ENCODE results near the gene FAM114A1.

The FAM114A1 gene

DNA sequence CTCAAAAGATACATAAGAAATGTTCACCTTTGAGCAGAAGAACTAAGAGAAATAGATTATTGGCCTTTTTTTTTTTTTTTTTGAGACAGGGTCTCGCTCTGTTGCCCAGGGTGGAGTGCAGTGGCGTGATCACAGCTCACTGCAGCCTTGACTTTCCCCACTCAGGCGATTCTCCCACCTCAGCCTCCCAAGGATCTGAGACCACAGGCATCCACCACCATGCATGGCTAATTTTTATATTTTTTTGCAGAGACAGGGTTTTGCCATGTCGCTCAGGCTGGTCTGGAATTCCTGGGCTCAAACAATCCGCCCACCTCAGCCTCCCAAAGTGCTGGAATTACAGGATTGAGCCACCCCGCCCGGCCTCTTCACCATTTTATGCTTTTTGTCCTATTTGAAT is 8.1 kb upstream of the FAM114A1 start:
- DNase-seq: no peak

GRCh38 chr4:38860788-38861424 is 6.7 kb upstream of the FAM114A1 start:
- no peak for DNase-seq

DNA sequence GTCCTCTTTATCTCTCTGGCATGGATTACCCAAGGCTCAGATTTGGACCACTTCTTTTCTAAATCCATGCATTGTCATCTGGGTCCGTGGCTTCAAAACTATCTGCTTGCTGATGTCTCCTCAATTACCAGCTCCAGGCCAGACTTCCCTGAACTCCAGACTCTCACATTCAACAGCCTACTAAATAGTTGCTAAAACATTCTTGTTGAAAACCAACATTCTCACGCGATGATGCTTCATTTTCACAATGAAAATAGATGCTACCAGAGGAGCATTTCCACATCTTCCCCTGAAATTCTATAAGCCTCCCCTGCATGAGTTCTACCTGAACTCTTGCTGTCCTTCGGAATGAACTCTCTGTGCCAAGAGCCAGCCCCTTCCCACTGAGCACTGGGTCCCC is 5.8 kb upstream of the FAM114A1 start:
- no peak for DNase-seq

- no peak for DNase-seq
Measured at GRCh38 chr4:38865445-38865844, 2.2 kb upstream of the FAM114A1 start.

GRCh38 chr4:38866973-38867477 is 581 bp upstream of the FAM114A1 start:
- no peak for DNase-seq

- DNase-seq: no peak
Measured at GRCh38 chr4:38868059-38868960, 704 bp downstream of the FAM114A1 start.

GRCh38 chr4:38869511-38869910 is 1.9 kb downstream of the FAM114A1 start:
- no peak for DNase-seq

DNA sequence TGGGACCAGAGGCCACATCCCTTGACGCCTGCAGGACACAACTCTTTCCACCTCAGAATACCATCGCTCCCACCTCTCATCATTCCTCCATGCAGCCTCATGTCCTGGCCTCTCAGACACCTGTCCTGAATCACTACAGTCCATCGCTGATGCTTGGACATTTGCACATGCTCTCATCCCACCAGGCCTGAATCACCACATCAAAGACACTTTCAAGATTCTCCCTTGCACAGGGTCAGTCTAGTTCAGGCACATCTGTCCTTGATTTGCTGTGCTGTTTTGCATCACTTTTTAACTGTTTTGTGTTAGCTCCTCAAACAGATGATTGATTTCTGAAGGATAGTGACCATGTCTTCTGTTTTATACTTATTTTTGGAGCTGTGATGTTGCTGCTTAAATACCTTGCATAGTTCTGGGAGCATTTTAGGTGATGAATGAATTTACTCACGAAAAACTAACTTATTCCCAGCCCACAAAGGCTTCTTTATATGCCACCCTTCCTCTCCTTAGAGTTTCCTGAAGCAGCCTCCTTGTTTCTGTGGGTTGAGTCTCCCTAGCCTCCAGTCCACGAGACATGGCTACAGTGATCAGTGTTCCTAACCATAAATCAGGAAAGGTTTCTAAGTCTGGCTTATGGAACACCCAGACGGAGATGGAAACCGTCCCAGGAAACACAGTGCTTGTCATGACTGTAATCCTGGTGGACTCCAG is 2.6 kb downstream of the FAM114A1 start:
- DNase-seq: no peak

- DNase-seq: no peak
Measured at GRCh38 chr4:38871593-38871992, 4.0 kb downstream of the FAM114A1 start.

DNA sequence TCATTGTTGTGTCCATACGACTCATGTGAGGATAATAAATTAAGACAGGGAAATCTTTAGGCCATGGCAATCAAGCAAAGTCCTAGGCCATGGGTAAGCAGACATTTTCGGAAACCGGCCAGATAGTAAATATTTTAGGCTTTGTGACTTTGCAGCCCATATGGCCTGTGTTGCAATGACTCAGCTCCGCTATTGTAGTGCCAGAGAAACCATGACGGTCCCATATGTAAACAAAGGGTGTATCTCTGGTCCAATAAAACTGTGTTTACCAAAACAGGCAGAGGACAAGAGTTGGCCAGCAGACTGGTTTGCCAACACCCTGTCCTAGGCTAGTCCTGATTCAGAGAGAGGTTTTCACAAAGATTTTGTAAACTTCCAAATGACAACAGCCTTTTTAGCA is 5.0 kb downstream of the FAM114A1 start:
- no peak for DNase-seq

GRCh38 chr4:38873290-38873944 is 5.8 kb downstream of the FAM114A1 start:
- DNase-seq: no peak

DNA sequence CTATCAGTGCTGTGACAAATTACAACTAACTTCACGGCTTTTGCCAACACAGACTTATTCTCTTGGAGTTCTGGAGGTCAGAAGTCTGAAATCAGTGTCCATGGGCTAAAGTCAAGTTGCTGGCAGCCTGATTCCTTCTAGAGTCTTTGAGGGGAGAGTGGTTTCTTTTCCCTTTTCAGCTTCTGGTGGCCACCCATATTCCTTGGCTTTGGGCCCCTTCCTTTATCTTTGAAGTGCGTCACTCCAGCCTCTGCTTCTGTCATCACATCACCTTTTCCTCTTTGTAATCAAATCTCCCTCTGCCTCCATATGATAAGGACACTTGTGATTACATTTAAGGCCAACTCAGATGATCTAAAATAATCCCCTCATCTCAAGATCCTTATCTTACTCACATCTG is 9.0 kb downstream of the FAM114A1 start:
- no peak for DNase-seq

DNA sequence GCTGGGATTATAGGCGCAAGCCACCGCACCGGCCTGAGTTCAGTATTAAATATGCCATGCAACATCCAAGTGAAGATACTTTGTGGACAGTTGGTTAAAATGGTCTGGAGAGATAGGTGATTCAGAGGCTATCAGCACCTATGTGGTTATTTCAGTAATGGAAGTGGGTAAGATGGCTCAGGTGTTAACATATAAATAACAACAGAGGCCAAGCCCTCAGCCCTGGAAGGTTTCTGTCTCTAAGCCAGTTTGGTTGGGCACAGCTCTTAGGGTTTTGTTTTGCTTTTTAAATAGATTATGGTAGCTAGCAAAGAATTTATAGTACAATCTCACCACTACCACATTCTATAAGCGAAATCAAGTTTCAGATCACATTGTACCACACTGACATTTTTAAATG is 16.6 kb downstream of the FAM114A1 start:
- DNase-seq: no peak

- DNase-seq: no peak
Measured at GRCh38 chr4:38889143-38889542, 21.5 kb downstream of the FAM114A1 start.

GRCh38 chr4:38891051-38891983 is 23.7 kb downstream of the FAM114A1 start:
- no peak for DNase-seq

GRCh38 chr4:38894322-38894982 is 26.8 kb downstream of the FAM114A1 start:
- DNase-seq: no peak

- no peak for DNase-seq
Measured at GRCh38 chr4:38896940-38897339, 29.3 kb downstream of the FAM114A1 start.

DNA sequence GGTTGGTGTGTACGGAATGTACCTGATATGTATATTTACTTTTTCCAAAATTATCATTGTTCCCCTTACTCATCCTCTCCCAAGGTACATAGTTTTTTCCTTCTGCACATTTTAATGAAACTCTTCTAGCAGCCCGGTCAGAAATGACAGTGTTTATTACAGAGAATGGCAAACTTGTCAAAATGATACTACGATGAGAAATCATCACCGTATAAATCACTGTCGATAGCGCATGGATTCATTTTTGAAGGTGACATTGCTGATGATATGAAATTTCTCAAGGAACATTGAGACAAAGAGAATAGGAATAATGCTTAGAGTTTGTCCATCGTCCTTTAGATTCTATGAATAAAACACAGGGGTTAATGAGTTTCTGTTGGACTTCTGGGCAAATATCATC is 30.6 kb downstream of the FAM114A1 start:
- no peak for DNase-seq

DNA sequence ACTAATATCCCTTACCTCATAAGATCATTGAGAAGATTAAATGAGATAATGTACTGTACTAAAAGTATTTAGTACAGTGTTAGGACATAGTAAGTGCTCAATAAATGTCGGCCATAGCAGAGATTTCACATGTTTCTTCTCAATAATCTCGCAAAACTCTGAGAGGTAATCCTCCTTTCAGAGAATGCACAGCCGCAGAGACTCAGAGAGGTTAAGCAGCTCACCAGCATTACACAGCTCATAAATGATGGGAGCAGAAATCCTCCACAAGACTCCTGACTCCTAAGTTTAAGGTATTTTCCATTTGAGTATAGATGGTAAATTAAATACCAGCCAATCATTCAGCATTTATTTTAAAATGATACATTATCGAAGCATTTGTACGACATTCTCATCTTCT is 34.6 kb downstream of the FAM114A1 start:
- DNase-seq: no peak

GRCh38 chr4:38902695-38903094 is 35.1 kb downstream of the FAM114A1 start:
- DNase-seq: peak; percentile 50

DNA sequence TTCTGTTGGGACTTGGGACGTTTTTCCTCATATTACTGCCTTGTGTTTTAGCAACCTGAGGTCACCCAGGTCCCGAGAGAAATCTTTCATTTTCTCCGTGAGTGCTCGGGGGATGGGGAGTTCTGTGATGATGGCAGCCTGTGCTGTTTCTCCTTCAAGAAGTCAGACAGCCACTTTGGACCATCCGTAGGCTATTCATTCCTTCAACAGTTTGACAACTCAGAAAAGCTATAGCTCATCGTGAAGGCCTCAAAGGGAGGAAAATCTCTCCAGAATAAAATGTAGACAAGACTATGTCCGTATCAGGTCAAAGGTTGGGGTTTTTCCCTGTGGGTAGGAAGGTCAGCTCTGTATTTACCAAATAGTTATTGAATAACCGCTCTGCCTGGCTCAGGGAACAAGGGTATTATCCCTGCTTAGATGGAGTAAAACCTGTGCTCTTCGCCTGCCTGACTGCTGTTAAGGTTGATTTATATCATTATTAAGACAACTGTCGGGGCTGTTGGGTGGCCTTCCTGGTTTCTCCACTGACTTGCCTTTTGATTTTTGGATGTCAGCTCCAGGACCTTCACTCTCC is 36.6 kb downstream of the FAM114A1 start:
- DNase-seq: no peak
